Adipocyte (in vitro differentiated cells): ENCODE data around the gene PRMT7.
"Not testable (repeated sequence)": the region's sequence is repeated elsewhere in the genome, so short reads cannot be mapped to it uniquely, and the experiment has no call there.

Experiments used
- DNase-seq: peaks from one replicate; pipeline ENCODE4 v3.0.0-alpha.2; 2015; ENCODE audit warnings: low read depth
- H3K27me3 ChIP-seq: replicated peaks from 2 replicates; pipeline ENCODE4 v1.7.0; 2013; ENCODE audit warnings: mild to moderate bottlenecking, low read length, moderate library complexity; ENCODE audit not compliant: control insufficient read depth, insufficient read depth
- H3K36me3 ChIP-seq: 2 replicates; pipeline ENCODE4 v1.7.0; 2013; ENCODE audit warnings: low read length, mild to moderate bottlenecking, moderate library complexity; ENCODE audit not compliant: control insufficient read depth, insufficient read depth, severe bottlenecking
- H3K4me1 ChIP-seq: 2 replicates; pipeline ENCODE4 v1.7.0; 2013; ENCODE audit warnings: mild to moderate bottlenecking, low read length, moderate library complexity; ENCODE audit not compliant: control insufficient read depth, insufficient read depth
- H3K4me3 ChIP-seq: 2 replicates; pipeline ENCODE4 v1.7.0; 2013; ENCODE audit warnings: mild to moderate bottlenecking, low read length, moderate library complexity
- H3K9ac ChIP-seq: 2 replicates; pipeline ENCODE4 v1.7.0; 2013; ENCODE audit warnings: mild to moderate bottlenecking, low read length, moderate library complexity
- H3K9me3 ChIP-seq: 2 replicates; pipeline ENCODE4 v1.7.0; 2013; ENCODE audit warnings: mild to moderate bottlenecking, low read length, moderate library complexity; ENCODE audit not compliant: control insufficient read depth

PRMT7 gene

DNA sequence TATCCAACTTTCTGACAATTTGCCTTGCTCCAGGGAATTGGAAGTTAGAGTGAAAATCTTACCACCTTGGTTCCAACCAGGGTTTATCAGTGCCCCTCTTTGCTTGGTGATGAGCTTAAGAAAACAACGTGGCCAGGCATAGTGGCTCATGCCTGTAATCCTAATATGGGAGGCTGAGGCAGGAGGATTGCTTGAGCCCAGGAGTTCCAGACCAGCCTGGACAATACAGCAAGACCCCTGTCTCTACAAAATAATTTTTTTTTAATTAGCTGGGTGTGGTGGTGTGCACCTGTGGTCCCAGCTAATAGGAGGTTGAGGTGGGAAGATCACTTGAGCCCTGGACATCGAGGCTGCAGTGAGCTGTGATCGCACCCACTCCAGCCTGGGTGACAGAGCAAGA is 25.1 kb upstream of the PRMT7 start:
- no peak for DNase-seq
- Histone ChIP-seq H3K36me3 (peaks cover 66% of the 10 kb centered on the region), H3K9me3 (no peaks in the 10 kb centered on the region), H3K9ac (no peak overlapping the region), H3K4me3 (no peak overlapping the region), H3K27me3 (no peaks in the 10 kb centered on the region), H3K4me1 (peaks cover 94% of the 10 kb centered on the region)

GRCh38 chr16:68286153-68287074 is 24.4 kb upstream of the PRMT7 start:
- DNase-seq, result no peak
- Histone ChIP-seq H3K27me3 (no peaks in the 10 kb centered on the region), H3K9ac (peak overlapping the region; percentile 39), H3K9me3 (no peaks in the 10 kb centered on the region), H3K36me3 (peaks cover 71% of the 10 kb centered on the region), H3K4me3 (no peak overlapping the region), H3K4me1 (peaks cover 94% of the 10 kb centered on the region)

GRCh38 chr16:68287276-68288251 is 23.3 kb upstream of the PRMT7 start:
- DNase-seq, result peak; percentile 85
- Histone ChIP-seq H3K4me3 (peak overlapping the region; percentile 14), H3K4me1 (peaks cover 91% of the 10 kb centered on the region), H3K9me3 (no peaks in the 10 kb centered on the region), H3K27me3 (no peaks in the 10 kb centered on the region), H3K36me3 (peaks cover 71% of the 10 kb centered on the region), H3K9ac (peak overlapping the region; percentile 80)

DNA sequence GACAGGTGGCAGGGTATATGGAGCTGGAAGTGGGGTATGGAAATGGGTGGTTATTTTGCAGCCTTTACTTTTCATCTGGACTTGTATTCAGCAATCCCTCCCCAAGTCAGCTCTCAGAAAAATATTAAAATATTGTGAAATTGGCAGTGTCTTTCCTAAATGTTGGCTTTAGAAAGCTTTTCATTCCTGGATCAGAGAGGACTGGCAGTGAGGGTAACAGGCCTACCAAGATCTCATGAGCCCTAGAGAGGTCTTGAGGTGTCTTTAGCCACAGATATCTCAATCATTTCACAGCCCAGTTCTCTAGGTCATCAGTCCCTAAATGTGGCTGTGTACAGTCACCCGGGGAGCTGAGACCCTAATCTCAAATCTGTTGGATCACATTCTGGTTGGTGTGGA is 22.6 kb upstream of the PRMT7 start:
- no peak overlapping the region for H3K4me3 ChIP-seq
- no peaks in the 10 kb centered on the region for H3K9me3 ChIP-seq
- peaks cover 76% of the 10 kb centered on the region for H3K36me3 ChIP-seq
- DNase-seq, result no peak
- no peaks in the 10 kb centered on the region for H3K27me3 ChIP-seq
- peaks cover 87% of the 10 kb centered on the region for H3K4me1 ChIP-seq
- H3K9ac ChIP-seq, result peak overlapping the region; percentile 76

- not testable (repeated sequence) for H3K9me3 ChIP-seq, H3K4me3 ChIP-seq, DNase-seq, H3K27me3 ChIP-seq
- H3K36me3 ChIP-seq, result peaks cover 81% of the 10 kb centered on the region
- H3K4me1 ChIP-seq, result peaks cover 82% of the 10 kb centered on the region
- H3K9ac ChIP-seq, result peak overlapping the region; percentile 76
Observed at GRCh38 chr16:68288796-68289195, 22.0 kb upstream of the PRMT7 start.

DNA sequence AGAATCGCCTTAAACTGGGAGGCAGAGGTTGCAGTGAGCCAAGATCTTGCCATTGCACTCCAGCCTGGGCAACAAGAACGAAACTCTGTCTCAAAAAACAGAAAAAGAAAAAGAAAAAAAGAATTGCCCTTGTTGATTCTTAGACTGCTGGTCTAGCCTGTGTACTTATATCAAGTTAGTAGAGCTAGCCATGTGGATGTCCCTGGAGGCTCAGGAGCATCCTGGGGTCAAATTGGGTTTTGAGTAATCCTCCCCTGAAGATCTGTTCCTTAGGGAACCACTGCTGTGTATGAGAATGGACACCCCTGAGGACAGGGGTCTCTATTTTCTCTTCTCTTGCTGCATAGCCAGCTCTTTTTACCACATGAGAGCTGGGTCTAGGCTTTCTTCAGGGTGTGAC is 21.6 kb upstream of the PRMT7 start:
- Histone ChIP-seq H3K4me1 (peaks cover 78% of the 10 kb centered on the region), H3K27me3 (no peaks in the 10 kb centered on the region), H3K9me3 (no peaks in the 10 kb centered on the region), H3K4me3 (no peak overlapping the region), H3K9ac (peak overlapping the region; percentile 50), H3K36me3 (peaks cover 84% of the 10 kb centered on the region)
- DNase-seq, result no peak

GRCh38 chr16:68289621-68290329 is 21.0 kb upstream of the PRMT7 start:
- H3K4me1 ChIP-seq, result peaks cover 72% of the 10 kb centered on the region
- H3K27me3 ChIP-seq, result no peaks in the 10 kb centered on the region
- no peak for DNase-seq
- peak overlapping the region; percentile 50 for H3K9ac ChIP-seq
- H3K9me3 ChIP-seq, result no peaks in the 10 kb centered on the region
- peaks cover 84% of the 10 kb centered on the region for H3K36me3 ChIP-seq
- H3K4me3 ChIP-seq, result no peak overlapping the region

- H3K4me1 ChIP-seq, result peaks cover 65% of the 10 kb centered on the region
- H3K9me3 ChIP-seq, result no peaks in the 10 kb centered on the region
- H3K36me3 ChIP-seq, result peaks cover 84% of the 10 kb centered on the region
- H3K27me3 ChIP-seq, result no peaks in the 10 kb centered on the region
- no peak overlapping the region for H3K4me3 ChIP-seq
- H3K9ac ChIP-seq, result peak overlapping the region; percentile 50
- no peak for DNase-seq
Observed at GRCh38 chr16:68290450-68290849, 20.4 kb upstream of the PRMT7 start.

DNA sequence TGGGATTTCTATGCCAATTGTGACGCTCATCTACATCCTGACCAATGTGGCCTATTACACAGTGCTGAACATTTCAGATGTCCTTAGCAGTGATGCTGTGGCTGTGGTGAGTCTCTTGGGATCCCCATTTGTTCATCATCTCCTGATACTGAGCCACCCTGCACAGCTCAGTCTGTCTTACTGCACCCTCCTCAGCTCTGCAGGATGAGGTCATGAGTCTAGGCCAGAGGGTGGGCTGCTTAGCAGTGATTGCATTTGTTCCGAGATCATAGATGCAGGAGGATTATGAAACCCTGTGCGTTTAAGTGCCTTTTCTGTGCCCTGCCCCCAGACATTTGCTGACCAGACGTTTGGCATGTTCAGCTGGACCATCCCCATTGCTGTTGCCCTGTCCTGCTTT is 19.6 kb upstream of the PRMT7 start:
- no peak for DNase-seq
- H3K4me1 ChIP-seq, result peaks cover 63% of the 10 kb centered on the region

GRCh38 chr16:68292425-68292824 is 18.4 kb upstream of the PRMT7 start:
- Histone ChIP-seq H3K36me3 (peaks cover 85% of the 10 kb centered on the region), H3K4me3 (peak overlapping the region; percentile 75), H3K27me3 (no peaks in the 10 kb centered on the region), H3K9me3 (no peaks in the 10 kb centered on the region), H3K4me1 (peaks cover 64% of the 10 kb centered on the region), H3K9ac (peak overlapping the region; percentile 79)
- DNase-seq, result no peak

More for the DNA sequence above, 19.6 kb upstream of the PRMT7 start:
- Histone ChIP-seq H3K4me3 (peak overlapping the region; percentile 75), H3K9ac (peak overlapping the region; percentile 79), H3K9me3 (no peaks in the 10 kb centered on the region), H3K27me3 (no peaks in the 10 kb centered on the region), H3K36me3 (peaks cover 85% of the 10 kb centered on the region)
